Measurements from ENCODE around the gene KANSL1.
"Not testable (repeated sequence)": the region's sequence is repeated elsewhere in the genome, so short reads cannot be mapped to it uniquely, and the experiment has no call there.

The KANSL1 gene

GRCh38 chr17:46106966-46107644, 86.1 kb downstream of the KANSL1 start:
- DNase-seq: no peak

GRCh38 chr17:46102806-46103205, 90.4 kb downstream of the KANSL1 start:
- not testable (repeated sequence) for DNase-seq

- not testable (repeated sequence) for DNase-seq
These were observed 91.2 kb downstream of the KANSL1 start for GRCh38 chr17:46101785-46102617.

- DNase-seq: no peak
These were observed 92.6 kb downstream of the KANSL1 start for GRCh38 chr17:46100590-46100989.

- no peak for DNase-seq
These were observed 93.4 kb downstream of the KANSL1 start for GRCh38 chr17:46099865-46100264.

GRCh38 chr17:46097497-46097896, 95.7 kb downstream of the KANSL1 start:
- DNase-seq: no peak

GRCh38 chr17:46092991-46093390, 100.2 kb downstream of the KANSL1 start:
- DNase-seq: no peak

- no peak for DNase-seq
These were observed 102.4 kb downstream of the KANSL1 start for GRCh38 chr17:46090871-46091270.

GRCh38 chr17:46089389-46089965, 103.8 kb downstream of the KANSL1 start:
- DNase-seq: no peak

GRCh38 chr17:46088595-46088994, 104.6 kb downstream of the KANSL1 start:
- no peak for DNase-seq

- DNase-seq: not testable (repeated sequence)
These were observed 105.4 kb downstream of the KANSL1 start for GRCh38 chr17:46087871-46088270.

GRCh38 chr17:46086821-46087220, 106.4 kb downstream of the KANSL1 start:
- DNase-seq: no peak

- no peak for DNase-seq
These were observed 107.7 kb downstream of the KANSL1 start for GRCh38 chr17:46085522-46085921.

- no peak for DNase-seq
These were observed 111.0 kb downstream of the KANSL1 start for GRCh38 chr17:46082257-46082656.

- no peak for DNase-seq
These were observed 112.3 kb downstream of the KANSL1 start for GRCh38 chr17:46081018-46081320.

- DNase-seq: no peak
These were observed 112.9 kb downstream of the KANSL1 start for GRCh38 chr17:46080118-46081017.

GRCh38 chr17:46078675-46079074, 114.6 kb downstream of the KANSL1 start:
- DNase-seq: no peak

- DNase-seq: no peak
These were observed 118.7 kb downstream of the KANSL1 start for GRCh38 chr17:46074540-46074939.

GRCh38 chr17:46072998-46073397, 120.2 kb downstream of the KANSL1 start:
- no peak for DNase-seq

GRCh38 chr17:46071796-46072195, 121.4 kb downstream of the KANSL1 start:
- no peak for DNase-seq

- no peak for DNase-seq
These were observed 128.8 kb downstream of the KANSL1 start for GRCh38 chr17:46064460-46064859.

- no peak for DNase-seq
These were observed 130.0 kb downstream of the KANSL1 start for GRCh38 chr17:46063241-46063640.

GRCh38 chr17:46061435-46061834, 131.8 kb downstream of the KANSL1 start:
- no peak for DNase-seq

Measured in NCI-H2107 (cell line).